ENCODE results near the gene KIF21B. TPM values are rescaled to one million over a fixed set of nuclear protein-coding genes. Genes with fewer than 3 reads are reported as not detected.
A peak's percentile ranks its signal among the peaks of the same experiment; 100 is the strongest.

KIF21B gene
- total and polyA plus RNA-seq, 2 of the 4 experiments (the other 2 are of a cell fraction), result 0.36 to 0.55 TPM

GRCh38 chr1:200979574-200980451, 43.7 kb downstream of the KIF21B start:
- no peak overlapping the region for H2BK15ac ChIP-seq (ENCODE audit: low read depth, low read length)
- BruUV-seq (replicated peaks), result no TSS peak
- no peaks in the 10 kb centered on the region; the same call in 1 of the 2 replicates for H3K27me3 ChIP-seq (ENCODE audit: control insufficient read depth, insufficient read depth, low read length)
- no peak overlapping the region for H3K9ac ChIP-seq (ENCODE audit: low read depth, low read length)
- no peak overlapping the region for H2BK20ac ChIP-seq (ENCODE audit: low read depth, low read length)
- no peaks in the 10 kb centered on the region; the same call in 1 of the 2 replicates for H3K9me1 ChIP-seq (ENCODE audit: insufficient read depth, low read length)
- POLR2A ChIA-PET (ENCODE audit: unreplicated experiment), result no interaction called here
- H2BK5ac ChIP-seq (ENCODE audit: low read depth, low read length, poor library complexity, severe bottlenecking), result no peak overlapping the region
- no peak overlapping the region for H3K27ac ChIP-seq (ENCODE audit: insufficient read depth, low read length)
- no peak overlapping the region for H3K56ac ChIP-seq (ENCODE audit: extremely low read depth, insufficient read depth, low read length)
- dilution Hi-C loops (cut with HindIII; ENCODE audit: low sequenced_read_pairs, unreplicated experiment), result no loop called here
- no peak overlapping the region for H3K18ac ChIP-seq (ENCODE audit: low read depth, low read length)
- no peak overlapping the region for H3K4ac ChIP-seq (ENCODE audit: low read depth, low read length)
- no peak overlapping the region for H2BK120ac ChIP-seq (ENCODE audit: low read depth, low read length)
- DNase-seq (no peak), ATAC-seq (ENCODE audit: low read depth) (no peak)
- no peak overlapping the region for H4K8ac ChIP-seq (ENCODE audit: low read depth in 2 of 2, low read length in 2 of 2)
- intact Hi-C loops (cut with micrococcal nuclease), result loop anchor here (10.0 kb wide), 1 partner anchor 355 kb away; the partner anchor contains the start of gene KIF14
- H4K5ac ChIP-seq (ENCODE audit: low read depth, low read length), result no peak overlapping the region
- no peak overlapping the region for H3K23ac ChIP-seq (ENCODE audit: low read depth, low read length)
- no peak overlapping the region for H2AK5ac ChIP-seq (ENCODE audit: low read depth, low read length)
- H3K14ac ChIP-seq (replicated peaks; ENCODE audit: low read depth, low read length), result no peak overlapping the region
- no peaks in the 10 kb centered on the region for H3K9me3 ChIP-seq (ENCODE audit: control insufficient read depth, insufficient read depth, low read length)
- in situ Hi-C loops (cut with MboI; ENCODE audit: low sequenced_read_pairs), result loop anchor here (5.0 kb wide), 1 partner anchor 62 kb away; no protein-coding TSS in a partner anchor
- no peaks in the 10 kb centered on the region for H3K79me1 ChIP-seq (ENCODE audit: low read depth in 1 of 2, low read length in 2 of 2)
- no peak overlapping the region for H3K4me3 ChIP-seq (ENCODE audit: insufficient read depth, low read depth, low read length)
- TF ChIP-seq, protein P1, sequence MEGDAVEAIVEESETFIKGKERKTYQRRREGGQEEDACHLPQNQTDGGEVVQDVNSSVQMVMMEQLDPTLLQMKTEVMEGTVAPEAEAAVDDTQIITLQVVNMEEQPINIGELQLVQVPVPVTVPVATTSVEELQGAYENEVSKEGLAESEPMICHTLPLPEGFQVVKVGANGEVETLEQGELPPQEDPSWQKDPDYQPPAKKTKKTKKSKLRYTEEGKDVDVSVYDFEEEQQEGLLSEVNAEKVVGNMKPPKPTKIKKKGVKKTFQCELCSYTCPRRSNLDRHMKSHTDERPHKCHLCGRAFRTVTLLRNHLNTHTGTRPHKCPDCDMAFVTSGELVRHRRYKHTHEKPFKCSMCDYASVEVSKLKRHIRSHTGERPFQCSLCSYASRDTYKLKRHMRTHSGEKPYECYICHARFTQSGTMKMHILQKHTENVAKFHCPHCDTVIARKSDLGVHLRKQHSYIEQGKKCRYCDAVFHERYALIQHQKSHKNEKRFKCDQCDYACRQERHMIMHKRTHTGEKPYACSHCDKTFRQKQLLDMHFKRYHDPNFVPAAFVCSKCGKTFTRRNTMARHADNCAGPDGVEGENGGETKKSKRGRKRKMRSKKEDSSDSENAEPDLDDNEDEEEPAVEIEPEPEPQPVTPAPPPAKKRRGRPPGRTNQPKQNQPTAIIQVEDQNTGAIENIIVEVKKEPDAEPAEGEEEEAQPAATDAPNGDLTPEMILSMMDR (conservative IDR thresholded peaks at IDR 0.05; ENCODE audit: low read depth, low read length), result peak; percentile 27; the same call in 1 of the 2 replicates
- TF ChIP-seq MAFK (IDR thresholded peaks at IDR 0.05; ENCODE audit: low read depth, low read length) (peak; percentile 85), RAD21 (IDR thresholded peaks at IDR 0.05; ENCODE audit: low read length) (peak; percentile 24), FOS (IDR thresholded peaks at IDR 0.05; ENCODE audit: low read depth, low read length) (no peak)
- CTCF ChIA-PET, result no interaction called here
- no peak overlapping the region for H3K4me2 ChIP-seq (ENCODE audit: low read depth, low read length)
- H3K36me3 ChIP-seq (ENCODE audit: control insufficient read depth, insufficient read depth, low read length), result no peaks in the 10 kb centered on the region
- 93% methylated on average over 7 of the region's 13 CpGs; no CpG with 5 or more reads in 1 of the 2 experiments for WGBS, 2 experiments (ENCODE audit: extremely low coverage in 2 of 2, insufficient read length in 1 of 2)
- peaks cover 2% of the 10 kb centered on the region; the same call in 1 of the 2 replicates for H3K4me1 ChIP-seq (ENCODE audit: control insufficient read depth, insufficient read depth, low read length)
- H2AK9ac ChIP-seq (replicated peaks; ENCODE audit: low read depth, low read length, poor library complexity), result no peak overlapping the region
- H2AFZ ChIP-seq (replicated peaks; ENCODE audit: low read length, poor library complexity), result no peak overlapping the region
- no peaks in the 10 kb centered on the region for H4K20me1 ChIP-seq (ENCODE audit: insufficient read depth, low read length)
- H4K91ac ChIP-seq (ENCODE audit: insufficient read depth, low read depth, low read length), result no peak overlapping the region

All from IMR-90 (cell line).